H54 (cell line): Measurements from ENCODE around the gene FOLR2.

ENCODE experiments used
- DNase-seq: peaks from one replicate; pipeline ENCODE4 v3.0.0; 2011; ENCODE audit warnings: low spot score, mixed read lengths; ENCODE audit not compliant: insufficient read length
- FAIRE-seq: peaks from 3 replicates; lab custom pipeline; 2011; peaks lifted over from hg19 to GRCh38; lab: Jason Lieb, UNC
- POLR2A ChIP-seq: IDR thresholded peaks from 2 replicates; pipeline ENCODE4 v1.6.1; 2011; ENCODE audit warnings: low read depth, mild to moderate bottlenecking, low read length

The FOLR2 gene

DNA sequence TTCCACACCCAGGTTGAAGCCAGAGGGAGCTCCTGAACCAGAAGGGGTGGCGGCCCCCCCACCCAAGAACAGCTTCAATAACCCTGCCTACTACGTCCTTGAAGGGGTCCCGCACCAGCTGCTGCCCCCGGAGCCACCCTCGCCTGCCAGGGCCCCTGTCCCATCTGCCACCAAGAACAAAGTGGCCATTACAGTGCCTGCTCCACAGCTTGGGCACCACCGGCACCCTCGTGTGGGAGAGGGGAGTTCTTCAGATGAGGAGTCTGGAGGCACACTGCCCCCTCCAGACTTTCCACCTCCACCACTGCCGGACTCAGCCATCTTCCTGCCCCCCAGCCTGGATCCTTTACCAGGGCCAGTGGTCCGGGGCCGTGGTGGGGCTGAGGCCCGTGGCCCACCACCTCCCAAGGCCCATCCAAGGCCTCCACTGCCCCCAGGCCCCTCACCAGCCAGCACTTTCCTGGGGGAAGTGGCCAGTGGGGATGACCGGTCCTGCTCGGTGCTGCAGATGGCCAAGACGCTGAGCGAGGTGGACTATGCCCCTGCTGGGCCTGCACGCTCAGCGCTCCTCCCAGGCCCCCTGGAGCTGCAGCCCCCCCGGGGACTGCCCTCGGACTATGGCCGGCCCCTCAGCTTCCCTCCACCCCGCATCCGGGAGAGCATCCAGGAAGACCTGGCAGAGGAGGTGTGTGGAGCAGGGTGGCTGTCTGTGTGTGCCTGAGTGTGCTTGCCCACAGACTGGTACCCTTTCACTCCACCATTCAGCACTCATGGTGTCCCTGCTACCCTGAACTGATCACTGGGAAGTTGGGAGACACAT is 20.7 kb downstream of the FOLR2 start:
- no peak for FAIRE-seq
- TF ChIP-seq POLR2A: no peak
- DNase-seq: no peak

DNA sequence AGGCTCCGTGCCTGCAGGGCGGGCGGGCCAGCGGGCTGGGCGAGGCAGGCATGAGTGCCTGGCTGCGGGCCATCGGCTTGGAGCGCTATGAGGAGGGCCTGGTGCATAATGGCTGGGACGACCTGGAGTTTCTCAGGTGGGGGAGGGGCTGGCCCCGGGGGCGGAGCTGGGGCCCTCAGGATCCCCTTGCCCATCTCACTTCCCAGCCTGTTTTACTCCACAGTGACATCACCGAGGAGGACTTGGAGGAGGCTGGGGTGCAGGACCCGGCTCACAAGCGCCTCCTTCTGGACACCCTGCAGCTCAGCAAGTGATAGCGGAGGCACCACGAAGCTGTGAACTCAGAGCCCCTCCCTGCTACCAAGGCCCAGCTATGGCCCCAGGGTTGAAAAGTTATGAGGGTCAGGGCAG is 21.5 kb downstream of the FOLR2 start:
- peak; percentile 95 for DNase-seq
- FAIRE-seq: no peak
- TF ChIP-seq POLR2A: no peak

DNA sequence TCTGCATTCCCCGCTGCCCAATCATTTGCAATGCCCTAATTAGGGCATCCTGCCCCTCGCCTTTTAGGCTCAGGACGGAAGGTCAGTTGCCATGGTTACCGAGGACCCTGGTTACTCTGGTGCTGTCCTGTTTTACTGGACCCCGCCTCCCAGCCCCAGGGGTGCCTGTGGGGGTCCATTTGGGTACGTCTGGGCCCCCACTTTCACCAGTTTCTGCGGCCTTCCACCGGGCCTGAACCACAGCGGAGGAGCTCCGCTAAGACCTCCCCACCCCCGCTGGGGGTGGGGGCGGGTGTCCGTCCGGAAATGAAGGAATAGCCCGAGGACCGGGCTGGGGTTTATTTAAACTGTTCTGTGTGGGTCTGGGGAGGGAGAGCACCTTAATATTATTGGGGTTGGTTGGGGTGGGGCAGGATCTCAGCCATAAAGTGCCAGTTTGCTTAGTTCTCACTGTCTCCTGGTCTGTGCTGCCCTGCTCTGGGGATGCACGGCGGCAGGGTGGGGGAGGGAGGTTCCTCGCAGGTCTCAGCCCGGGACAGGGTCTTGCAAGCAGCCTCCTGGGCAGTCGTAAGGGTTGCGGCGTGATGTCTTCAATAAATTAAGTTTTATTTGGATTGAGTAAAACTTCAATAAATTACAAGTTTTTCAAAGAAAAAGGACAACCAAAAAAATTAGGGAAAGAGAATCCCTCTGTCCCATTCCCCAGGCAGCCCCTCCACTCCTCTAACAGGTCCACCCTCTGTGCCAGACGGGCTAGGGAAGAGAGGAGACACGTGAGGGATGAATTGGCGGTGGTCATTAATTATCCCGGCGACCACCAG is 22.1 kb downstream of the FOLR2 start:
- no peak for TF ChIP-seq POLR2A
- no peak for DNase-seq
- FAIRE-seq: no peak

DNA sequence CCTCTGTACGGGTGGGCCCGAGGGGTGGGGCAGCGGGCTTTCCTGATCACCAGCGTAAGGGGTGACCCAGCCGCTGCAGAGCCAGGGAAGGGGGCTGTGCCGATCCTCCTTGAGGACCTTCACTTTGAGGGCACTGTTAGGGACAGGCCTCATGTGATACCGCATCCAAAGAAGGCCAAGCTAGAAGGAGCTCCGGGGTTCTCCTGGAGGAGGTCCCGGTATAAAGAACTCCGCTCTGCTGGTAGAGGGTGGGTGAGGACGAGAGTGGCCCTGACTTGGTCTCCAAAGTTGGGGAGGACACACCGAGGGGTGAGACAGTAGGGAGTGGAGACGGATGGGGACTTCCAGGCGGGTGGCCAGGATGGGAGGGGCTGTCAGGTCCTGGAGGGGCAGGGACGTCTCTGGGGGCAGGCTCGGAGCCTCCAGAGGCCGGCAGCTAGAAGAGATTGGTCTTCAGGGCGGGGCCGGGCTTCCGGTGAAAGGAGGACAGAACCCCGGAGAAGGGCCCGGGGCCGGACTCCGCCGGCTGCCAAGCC is 22.8 kb downstream of the FOLR2 start:
- FAIRE-seq (no peak), DNase-seq (no peak)
- TF ChIP-seq POLR2A: no peak

DNA sequence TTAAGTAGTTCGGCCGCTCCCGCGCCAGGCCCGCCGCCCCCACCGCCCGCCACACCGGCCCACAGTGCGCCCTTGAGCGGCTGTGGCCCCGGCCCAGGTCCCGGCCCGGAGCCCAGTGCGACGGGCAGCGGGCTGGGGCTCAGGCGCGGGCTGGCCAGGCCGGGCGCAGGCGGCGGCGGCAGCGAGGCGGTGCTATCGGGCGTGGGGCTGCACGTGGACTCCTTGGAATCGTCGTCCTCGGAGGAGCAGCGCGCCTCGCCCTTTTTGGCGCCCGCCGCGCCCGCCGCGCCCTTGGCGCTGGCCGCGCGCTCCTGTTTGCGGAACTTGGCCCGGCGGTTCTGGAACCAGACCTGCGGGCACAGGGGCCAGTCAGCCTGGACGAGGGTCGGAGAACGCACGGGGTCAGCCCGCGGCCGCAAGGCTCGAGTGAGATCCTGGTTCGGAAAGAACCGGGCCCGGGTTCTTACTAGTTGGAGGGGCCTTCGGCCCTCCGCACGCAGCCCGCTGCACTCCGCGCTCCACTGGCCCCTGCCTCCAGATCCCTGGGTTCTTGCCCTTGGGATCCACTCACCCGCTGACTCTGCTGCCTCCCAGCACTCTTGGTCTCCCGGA is 23.4 kb downstream of the FOLR2 start:
- TF ChIP-seq POLR2A: no peak
- DNase-seq (no peak), FAIRE-seq (no peak)

DNA sequence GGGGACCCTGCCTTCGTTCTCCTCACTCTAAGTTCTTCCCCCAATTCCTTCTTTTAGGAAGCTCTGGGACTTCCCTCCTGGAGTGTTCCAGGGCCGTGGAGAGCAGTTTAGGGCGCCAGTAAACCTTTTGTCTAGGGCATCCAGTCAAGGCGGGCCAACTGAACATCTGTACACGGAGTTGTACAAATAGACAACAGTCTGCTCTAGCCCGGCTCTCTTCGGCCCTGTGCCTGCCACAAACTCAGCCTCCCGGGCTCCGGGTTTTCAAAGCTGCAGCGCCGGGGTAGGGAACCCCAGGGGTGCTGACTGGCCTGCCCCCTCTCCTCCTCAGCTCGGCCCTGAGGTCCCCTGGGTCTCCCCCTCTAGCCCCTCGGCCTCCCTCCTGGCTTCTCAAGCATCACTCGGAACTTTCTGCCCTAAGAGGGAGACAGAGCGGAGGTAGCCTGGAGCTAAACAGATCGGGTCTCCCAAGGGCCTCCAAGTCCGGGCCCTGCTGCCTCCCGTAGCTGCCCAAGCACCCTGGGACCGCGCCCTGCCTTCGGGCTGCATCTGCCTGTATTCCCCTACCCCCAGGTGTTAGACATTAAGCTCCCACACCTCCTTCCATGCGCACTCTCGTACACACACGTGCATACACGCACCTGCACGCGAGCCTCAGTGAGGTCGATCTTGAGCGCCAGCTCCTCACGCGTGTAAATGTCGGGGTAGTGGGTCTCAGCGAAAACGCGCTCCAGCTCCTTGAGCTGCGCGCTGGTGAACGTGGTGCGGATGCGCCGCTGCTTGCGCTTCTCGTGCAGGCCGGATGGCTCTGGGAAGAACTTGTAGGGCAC is 24.1 kb downstream of the FOLR2 start:
- DNase-seq: no peak
- no peak for FAIRE-seq
- TF ChIP-seq POLR2A: no peak

DNA sequence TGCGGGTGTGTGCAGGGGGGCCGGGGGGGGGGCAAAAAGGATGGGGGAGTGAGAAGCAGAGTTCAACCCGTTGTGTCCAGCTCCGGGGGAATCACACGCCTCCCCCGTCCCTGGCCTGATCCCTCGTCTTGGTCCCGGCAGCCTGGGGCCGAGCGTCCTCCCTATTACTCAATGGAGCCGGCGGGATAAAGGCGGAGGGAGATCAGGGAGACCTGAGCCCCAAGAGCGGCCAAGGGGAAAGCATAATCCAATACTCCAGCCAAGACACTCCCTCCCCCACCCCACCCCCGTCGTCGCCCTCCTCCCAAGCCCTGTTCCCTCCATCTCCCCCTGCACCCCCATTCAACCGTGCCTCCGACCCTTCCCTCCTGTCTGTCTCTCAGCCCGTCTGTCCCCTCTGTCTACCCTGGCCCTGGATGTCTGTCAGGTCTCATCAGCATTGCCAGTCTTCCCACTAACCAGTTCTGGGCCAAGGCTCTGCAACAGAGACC is 24.7 kb downstream of the FOLR2 start:
- FAIRE-seq (no peak), DNase-seq (no peak)
- no peak for TF ChIP-seq POLR2A

DNA sequence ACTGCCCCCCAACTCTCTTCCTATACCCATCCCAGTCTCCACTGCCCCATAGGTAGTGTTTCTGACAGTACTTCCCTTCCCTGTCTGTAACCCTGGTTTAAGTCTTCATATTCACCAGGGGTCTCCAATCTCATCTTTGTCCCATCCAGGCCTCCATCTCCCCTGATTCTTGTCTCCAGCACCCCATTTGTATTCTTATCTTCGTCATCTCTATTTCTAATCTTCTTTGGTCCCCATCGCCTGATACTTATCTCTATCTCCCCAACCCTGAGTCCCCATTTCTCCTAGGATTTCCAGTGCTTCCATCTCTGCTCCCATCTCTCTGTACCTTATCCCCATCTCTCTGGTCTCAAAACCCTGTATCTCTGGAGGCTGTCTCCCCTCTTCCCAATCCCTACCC is 25.5 kb downstream of the FOLR2 start:
- TF ChIP-seq POLR2A: no peak
- DNase-seq (no peak), FAIRE-seq (no peak)

DNA sequence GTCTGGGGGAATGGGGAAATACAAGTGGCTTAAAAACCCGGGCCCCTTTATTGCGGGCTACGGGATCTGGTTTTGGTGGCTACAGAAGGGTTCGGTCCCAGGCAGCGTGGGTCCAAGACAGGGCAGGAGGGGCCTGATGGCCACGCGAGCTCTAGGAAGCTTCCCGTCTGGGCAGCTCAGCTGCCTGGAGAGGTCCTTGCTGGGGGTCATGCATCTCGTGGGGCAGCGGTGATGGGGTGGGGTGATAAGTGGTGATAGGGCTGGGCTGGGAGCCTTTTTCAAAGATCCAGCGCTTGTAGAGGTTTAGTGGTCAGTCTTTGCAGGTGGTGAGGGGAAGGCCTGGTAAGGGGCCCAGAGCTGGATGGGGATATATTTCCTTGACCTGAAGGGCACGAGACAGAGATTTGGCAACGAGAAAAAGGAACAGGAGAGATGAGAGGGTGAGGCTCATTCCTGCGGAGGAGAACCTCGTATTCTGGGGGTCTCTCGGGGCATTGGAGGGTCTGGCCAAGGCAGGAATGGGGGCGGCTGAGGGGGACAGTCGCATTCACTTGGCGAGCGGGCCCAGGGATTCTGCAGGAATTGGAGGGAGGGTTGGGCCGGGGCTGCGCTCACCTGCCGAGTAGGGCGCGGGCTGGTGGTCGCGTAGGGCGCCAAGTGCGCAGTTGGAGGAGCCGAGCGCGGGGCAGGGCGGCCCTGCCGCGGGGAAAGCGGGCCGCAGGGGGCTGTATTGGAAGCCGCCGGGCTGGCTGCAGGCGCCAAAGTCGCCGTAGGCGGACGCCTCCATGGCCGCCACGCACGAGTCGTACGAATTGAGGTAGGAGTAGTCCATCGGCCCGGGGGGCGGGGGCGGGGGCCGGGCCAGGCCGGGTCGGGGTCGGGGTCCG is 26.8 kb downstream of the FOLR2 start:
- FAIRE-seq: no peak
- no peak for DNase-seq
- no peak for TF ChIP-seq POLR2A

DNA sequence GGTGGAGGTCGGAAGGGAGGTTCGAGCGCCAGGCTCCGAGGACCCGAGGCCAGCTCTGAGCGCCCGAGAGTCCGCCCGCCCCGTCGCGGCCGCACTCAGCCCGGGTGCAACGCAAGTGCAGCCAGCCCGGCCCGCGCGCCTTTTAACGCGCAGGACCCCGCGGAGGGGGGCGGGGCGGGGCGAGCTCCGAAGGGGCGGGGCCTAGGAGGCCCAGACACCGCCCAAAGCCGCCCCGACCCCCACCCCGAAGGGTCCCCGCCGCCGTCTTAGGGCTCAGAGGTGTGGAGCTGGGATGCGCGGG is 27.4 kb downstream of the FOLR2 start, which contains the start of gene PHOX2A:
Gene PHOX2A, minus strand, starts transcription at position 117 of the 301 bp plus-strand sequence. CDS start 172 bp downstream, outside the sequence.
- TF ChIP-seq POLR2A: no peak
- no peak for DNase-seq

DNA sequence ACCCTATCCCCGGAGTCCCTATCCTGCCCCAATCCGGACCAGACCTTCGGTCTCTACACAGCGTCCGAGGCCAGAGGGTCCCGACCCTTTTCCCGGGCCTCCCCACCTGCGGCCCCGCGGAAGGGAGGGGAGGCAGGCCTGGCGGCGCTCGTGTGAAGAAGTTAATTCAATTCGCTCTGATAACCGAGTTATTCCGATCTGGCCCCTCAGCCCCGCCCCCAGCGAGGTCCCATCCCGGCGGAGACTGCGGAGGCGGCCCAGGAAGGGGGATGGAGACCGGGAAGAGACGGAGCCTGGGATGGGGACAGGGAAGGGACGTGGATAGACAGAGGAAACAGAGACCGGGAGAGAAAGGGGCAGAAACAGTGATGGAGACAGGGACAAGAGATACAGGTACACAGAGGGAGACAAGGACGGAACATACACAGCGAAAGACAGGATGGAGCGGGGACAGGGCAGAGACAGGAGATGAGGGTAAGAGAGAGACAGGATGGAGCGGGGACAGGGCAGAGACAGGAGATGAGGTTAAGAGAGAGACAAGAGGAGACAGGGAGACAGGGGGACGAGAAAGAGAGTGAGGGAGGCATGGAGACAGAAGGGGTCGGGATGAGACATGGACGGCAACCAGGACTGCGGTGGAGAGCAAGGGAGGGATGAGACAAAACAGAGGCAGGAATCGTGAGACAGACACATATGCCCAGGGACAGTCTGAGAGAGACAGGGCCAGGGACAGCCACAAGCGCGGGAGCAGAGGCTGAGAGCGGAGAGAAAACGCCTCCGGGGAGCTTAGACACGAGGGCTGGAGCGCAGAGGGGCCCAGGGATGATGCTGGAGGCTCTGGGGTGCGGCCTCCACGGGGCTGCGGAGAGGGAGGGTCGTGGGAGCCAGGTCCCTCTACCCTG is 28.0 kb downstream of the FOLR2 start:
- no peak for TF ChIP-seq POLR2A
- FAIRE-seq (no peak), DNase-seq (no peak)

More for the DNA sequence above, 27.4 kb downstream of the FOLR2 start, which contains the start of gene PHOX2A:
- FAIRE-seq: no peak
